ENCODE measurements around the gene DNAH14. TPM values are rescaled to one million over a fixed set of nuclear protein-coding genes. Genes with fewer than 3 reads are reported as not detected.

DNAH14 gene
- total RNA-seq, 1 experiment from 2014 or later, result not detected

- no peak overlapping the region for H3K9ac ChIP-seq (ENCODE audit: low read length)
- peaks cover 55% of the 10 kb centered on the region for H3K79me2 ChIP-seq (ENCODE audit: low read length)
- no peaks in the 10 kb centered on the region for H3K9me2 ChIP-seq (replicated peaks; ENCODE audit: insufficient read depth, low read length)
- no peak overlapping the region for H3K27ac ChIP-seq (ENCODE audit: low read length)
- H3K4me1 ChIP-seq (ENCODE audit: low read length), result no peaks in the 10 kb centered on the region
- H3K36me3 ChIP-seq (ENCODE audit: insufficient read depth, low read length), result peaks cover 81% of the 10 kb centered on the region
- H3K4me3 ChIP-seq (ENCODE audit: low read length), result no peak overlapping the region
- no peaks in the 10 kb centered on the region for H4K20me1 ChIP-seq (ENCODE audit: insufficient read depth, low read depth, low read length)
- no peak for DNase-seq
- H3K4me2 ChIP-seq (ENCODE audit: low read depth, low read length, poor library complexity, severe bottlenecking), result no peak overlapping the region
- no peak overlapping the region for H2AFZ ChIP-seq (ENCODE audit: low read length)
- H3K9me3 ChIP-seq (ENCODE audit: low read length), result no peaks in the 10 kb centered on the region
- no peaks in the 10 kb centered on the region for H3K27me3 ChIP-seq (ENCODE audit: low read length)
These were observed 485.8 kb downstream of the DNAH14 start for GRCh38 chr1:225415307-225415706.

- Histone ChIP-seq H2AFZ (ENCODE audit: low read length) (no peak overlapping the region), H4K20me1 (ENCODE audit: insufficient read depth, low read depth, low read length) (no peaks in the 10 kb centered on the region)
- DNase-seq, result no peak
These were observed 486.7 kb downstream of the DNAH14 start for GRCh38 chr1:225415967-225416745.

GRCh38 chr1:225418059-225418458 lies 488.6 kb downstream of the DNAH14 start:
- DNase-seq, result no peak
- peaks cover 74% of the 10 kb centered on the region for H3K79me2 ChIP-seq (ENCODE audit: low read length)
- peaks cover 70% of the 10 kb centered on the region; the same call in 1 of the 2 replicates for H3K36me3 ChIP-seq (ENCODE audit: insufficient read depth, low read length)
- no peaks in the 10 kb centered on the region for H3K27me3 ChIP-seq (ENCODE audit: low read length)
- no peak overlapping the region for H3K9ac ChIP-seq (ENCODE audit: low read length)
- H3K27ac ChIP-seq (ENCODE audit: low read length), result no peak overlapping the region
- H3K4me2 ChIP-seq (ENCODE audit: low read depth, low read length, poor library complexity, severe bottlenecking), result no peak overlapping the region
- no peaks in the 10 kb centered on the region for H3K4me1 ChIP-seq (ENCODE audit: low read length)
- no peak overlapping the region for H3K4me3 ChIP-seq (ENCODE audit: low read length)
- no peaks in the 10 kb centered on the region for H3K9me2 ChIP-seq (replicated peaks; ENCODE audit: insufficient read depth, low read length)
- H4K20me1 ChIP-seq (ENCODE audit: insufficient read depth, low read depth, low read length), result no peaks in the 10 kb centered on the region
- no peak overlapping the region for H2AFZ ChIP-seq (ENCODE audit: low read length)
- no peaks in the 10 kb centered on the region for H3K9me3 ChIP-seq (ENCODE audit: low read length)

More at GRCh38 chr1:225415967-225416745, 486.7 kb downstream of the DNAH14 start:
- no peak overlapping the region for H3K4me2 ChIP-seq (ENCODE audit: low read depth, low read length, poor library complexity, severe bottlenecking)
- H3K27me3 ChIP-seq (ENCODE audit: low read length), result no peaks in the 10 kb centered on the region
- no peaks in the 10 kb centered on the region for H3K9me2 ChIP-seq (replicated peaks; ENCODE audit: insufficient read depth, low read length)
- H3K79me2 ChIP-seq (ENCODE audit: low read length), result peaks cover 62% of the 10 kb centered on the region
- no peaks in the 10 kb centered on the region for H3K9me3 ChIP-seq (ENCODE audit: low read length)
- H3K36me3 ChIP-seq (ENCODE audit: insufficient read depth, low read length), result peaks cover 74% of the 10 kb centered on the region; the same call in 1 of the 2 replicates
- H3K4me3 ChIP-seq (ENCODE audit: low read length), result no peak overlapping the region
- H3K27ac ChIP-seq (ENCODE audit: low read length), result no peak overlapping the region
- H3K4me1 ChIP-seq (ENCODE audit: low read length), result no peaks in the 10 kb centered on the region
- H3K9ac ChIP-seq (ENCODE audit: low read length), result no peak overlapping the region

GRCh38 chr1:225418598-225418997 lies 489.1 kb downstream of the DNAH14 start:
- no peaks in the 10 kb centered on the region for H3K9me2 ChIP-seq (replicated peaks; ENCODE audit: insufficient read depth, low read length)

GRCh38 chr1:225422031-225422605 lies 492.6 kb downstream of the DNAH14 start:
- no peak overlapping the region for H3K4me2 ChIP-seq (ENCODE audit: low read depth, low read length, poor library complexity, severe bottlenecking)
- peaks cover 32% of the 10 kb centered on the region for H3K4me1 ChIP-seq (ENCODE audit: low read length)
- H3K79me2 ChIP-seq (ENCODE audit: low read length), result peaks cover 81% of the 10 kb centered on the region
- peaks cover 36% of the 10 kb centered on the region; the same call in 1 of the 2 replicates for H3K36me3 ChIP-seq (ENCODE audit: insufficient read depth, low read length)
- H3K27me3 ChIP-seq (ENCODE audit: low read length), result no peaks in the 10 kb centered on the region
- H3K9me2 ChIP-seq (replicated peaks; ENCODE audit: insufficient read depth, low read length), result no peaks in the 10 kb centered on the region
- no peak overlapping the region for H3K4me3 ChIP-seq (ENCODE audit: low read length)
- no peaks in the 10 kb centered on the region for H3K9me3 ChIP-seq (ENCODE audit: low read length)
- no peak for DNase-seq
- no peak overlapping the region for H2AFZ ChIP-seq (ENCODE audit: low read length)
- H3K9ac ChIP-seq (ENCODE audit: low read length), result no peak overlapping the region
- peaks cover 13% of the 10 kb centered on the region; the same call in 1 of the 2 replicates for H4K20me1 ChIP-seq (ENCODE audit: insufficient read depth, low read depth, low read length)
- no peak overlapping the region for H3K27ac ChIP-seq (ENCODE audit: low read length)

More at GRCh38 chr1:225418598-225418997, 489.1 kb downstream of the DNAH14 start:
- no peaks in the 10 kb centered on the region for H3K9me3 ChIP-seq (ENCODE audit: low read length)
- no peak overlapping the region for H2AFZ ChIP-seq (ENCODE audit: low read length)
- H3K4me1 ChIP-seq (ENCODE audit: low read length), result peaks cover 3% of the 10 kb centered on the region
- DNase-seq, result no peak
- H3K79me2 ChIP-seq (ENCODE audit: low read length), result peaks cover 74% of the 10 kb centered on the region
- peaks cover 65% of the 10 kb centered on the region; the same call in 1 of the 2 replicates for H3K36me3 ChIP-seq (ENCODE audit: insufficient read depth, low read length)
- H3K27me3 ChIP-seq (ENCODE audit: low read length), result no peaks in the 10 kb centered on the region
- no peak overlapping the region for H3K4me2 ChIP-seq (ENCODE audit: low read depth, low read length, poor library complexity, severe bottlenecking)
- H3K4me3 ChIP-seq (ENCODE audit: low read length), result no peak overlapping the region
- H4K20me1 ChIP-seq (ENCODE audit: insufficient read depth, low read depth, low read length), result no peaks in the 10 kb centered on the region
- H3K27ac ChIP-seq (ENCODE audit: low read length), result no peak overlapping the region
- no peak overlapping the region for H3K9ac ChIP-seq (ENCODE audit: low read length)

- no peaks in the 10 kb centered on the region for H3K9me2 ChIP-seq (replicated peaks; ENCODE audit: insufficient read depth, low read length)
- no peak overlapping the region for H3K27ac ChIP-seq (ENCODE audit: low read length)
- no peak for DNase-seq
- no peaks in the 10 kb centered on the region for H3K9me3 ChIP-seq (ENCODE audit: low read length)
- no peak overlapping the region for H3K4me2 ChIP-seq (ENCODE audit: low read depth, low read length, poor library complexity, severe bottlenecking)
- peaks cover 82% of the 10 kb centered on the region for H3K79me2 ChIP-seq (ENCODE audit: low read length)
- peaks cover 32% of the 10 kb centered on the region for H3K4me1 ChIP-seq (ENCODE audit: low read length)
- no peak overlapping the region for H3K9ac ChIP-seq (ENCODE audit: low read length)
- H4K20me1 ChIP-seq (ENCODE audit: insufficient read depth, low read depth, low read length), result peaks cover 13% of the 10 kb centered on the region; the same call in 1 of the 2 replicates
- H2AFZ ChIP-seq (ENCODE audit: low read length), result no peak overlapping the region
- peaks cover 31% of the 10 kb centered on the region; the same call in 1 of the 2 replicates for H3K36me3 ChIP-seq (ENCODE audit: insufficient read depth, low read length)
- no peaks in the 10 kb centered on the region for H3K27me3 ChIP-seq (ENCODE audit: low read length)
- H3K4me3 ChIP-seq (ENCODE audit: low read length), result no peak overlapping the region
These were observed 493.5 kb downstream of the DNAH14 start for GRCh38 chr1:225422795-225423517.

- Histone ChIP-seq H4K20me1 (ENCODE audit: insufficient read depth, low read depth, low read length) (peaks cover 13% of the 10 kb centered on the region; the same call in 1 of the 2 replicates), H3K36me3 (ENCODE audit: insufficient read depth, low read length) (peaks cover 28% of the 10 kb centered on the region; the same call in 1 of the 2 replicates), H3K27ac (ENCODE audit: low read length) (0 out of 2 replicates have a peak overlapping the region, but pooled peaks have one; percentile 19), H3K4me1 (ENCODE audit: low read length) (peaks cover 32% of the 10 kb centered on the region), H3K27me3 (ENCODE audit: low read length) (no peaks in the 10 kb centered on the region), H3K9ac (ENCODE audit: low read length) (no peak overlapping the region), H3K9me3 (ENCODE audit: low read length) (no peaks in the 10 kb centered on the region), H3K79me2 (ENCODE audit: low read length) (peaks cover 78% of the 10 kb centered on the region), H3K4me3 (ENCODE audit: low read length) (no peak overlapping the region), H3K4me2 (ENCODE audit: low read depth, low read length, poor library complexity, severe bottlenecking) (no peak overlapping the region), H3K9me2 (replicated peaks; ENCODE audit: insufficient read depth, low read length) (no peaks in the 10 kb centered on the region), H2AFZ (ENCODE audit: low read length) (no peak overlapping the region)
- DNase-seq, result no peak
These were observed 494.0 kb downstream of the DNAH14 start for GRCh38 chr1:225423518-225423855.

Measured in Karpas-422 (cell line).